GM18526 (cell line): Measurements from ENCODE around the gene FKBP2.

Experiments
- POLR2A ChIP-seq: IDR thresholded peaks from 3 replicates; pipeline ENCODE4 v1.6.1; 2011; ENCODE audit not compliant: insufficient read length; ENCODE audit errors: extremely low read depth

Gene FKBP2

DNA sequence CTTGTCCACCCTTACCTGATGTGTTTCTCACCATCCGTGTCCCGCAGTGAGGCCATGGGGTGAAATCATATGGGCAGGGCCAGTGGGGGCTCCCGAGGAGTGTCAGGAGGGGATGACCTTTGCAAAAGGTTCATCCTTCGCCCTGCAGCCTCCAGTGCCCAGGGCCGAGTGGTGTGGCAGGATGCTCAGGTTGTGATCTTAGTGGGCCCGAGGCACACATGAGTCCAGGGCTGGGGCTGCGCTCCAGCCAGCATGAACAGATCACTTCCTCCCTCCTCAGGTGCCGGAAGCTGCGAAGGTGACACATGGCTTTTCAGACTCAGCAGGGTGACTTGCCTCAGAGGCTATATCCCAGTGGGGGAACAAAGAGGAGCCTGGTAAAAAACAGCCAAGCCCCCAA lies 2.8 kb upstream of the FKBP2 start:
- no peak for TF ChIP-seq POLR2A

DNA sequence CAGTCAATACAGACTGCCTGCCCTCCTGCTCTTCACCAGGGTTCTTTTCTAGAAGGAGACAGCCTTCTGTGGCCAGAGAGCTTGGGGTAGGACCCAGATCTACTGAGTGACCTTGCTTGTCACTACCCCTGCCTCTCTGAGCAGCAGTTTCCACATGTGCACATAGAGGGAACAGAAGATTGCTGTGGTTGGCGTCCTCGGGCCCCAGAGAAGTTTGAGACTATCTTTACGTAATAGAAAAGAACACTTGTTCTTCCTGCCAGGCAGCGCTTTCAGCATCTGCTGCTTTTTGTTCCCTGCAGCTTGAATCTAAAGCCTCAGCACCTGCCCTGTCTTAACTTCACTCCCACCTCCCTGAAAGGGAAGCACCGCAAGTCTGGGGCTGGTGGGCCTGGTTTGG lies 1.9 kb upstream of the FKBP2 start:
- no peak for TF ChIP-seq POLR2A

DNA sequence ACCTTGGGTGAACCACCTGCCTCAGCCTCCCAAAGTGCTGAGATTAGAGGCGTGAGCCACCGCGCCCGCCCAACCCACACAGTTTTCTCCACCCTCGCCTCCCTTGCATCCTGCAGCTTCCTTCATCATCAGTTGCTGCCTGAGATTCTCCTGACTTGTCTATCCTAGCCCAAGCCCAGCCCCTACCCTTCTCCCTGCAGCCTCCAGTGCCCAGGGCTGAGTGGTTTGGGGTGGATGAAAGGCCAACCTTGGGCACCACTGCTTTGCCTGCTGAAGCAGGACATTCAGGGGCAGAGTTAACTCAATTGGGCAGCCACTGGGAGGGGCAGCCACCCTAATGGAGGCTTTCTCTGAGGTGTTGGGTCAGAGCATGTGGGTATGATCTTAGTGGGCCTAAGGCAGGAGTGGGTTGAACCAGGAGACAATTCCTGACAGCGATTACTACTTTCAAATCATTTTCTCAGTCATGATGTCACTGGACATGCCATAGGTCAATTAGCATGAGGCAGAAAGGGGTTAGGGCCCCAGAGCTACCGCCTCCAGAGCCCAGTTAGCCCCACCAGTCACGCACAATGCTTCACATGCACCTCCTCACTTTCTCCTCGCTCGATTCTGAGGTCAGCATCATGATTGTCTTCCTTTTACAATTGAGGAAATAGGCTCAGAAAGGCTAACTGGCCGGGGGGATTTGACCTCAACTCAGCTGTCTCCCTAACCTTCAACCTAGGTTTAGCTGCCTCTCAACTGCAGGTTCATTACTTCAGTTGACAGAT lies 1.0 kb upstream of the FKBP2 start:
- no peak for TF ChIP-seq POLR2A

DNA sequence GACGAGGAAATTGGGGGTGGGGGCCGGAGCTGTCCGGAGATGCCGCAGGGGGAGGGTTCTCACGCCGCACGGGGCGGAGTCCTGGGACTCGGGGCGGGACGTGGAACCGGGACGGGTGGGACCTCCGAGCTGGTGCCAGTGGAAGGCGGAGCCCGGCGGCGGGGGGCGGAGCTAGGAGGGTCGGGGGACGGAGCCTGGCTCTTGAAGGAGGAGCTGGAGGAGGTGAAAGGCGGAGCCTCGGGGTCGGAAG lies 271 bp downstream of the FKBP2 start:
- no peak for TF ChIP-seq POLR2A

DNA sequence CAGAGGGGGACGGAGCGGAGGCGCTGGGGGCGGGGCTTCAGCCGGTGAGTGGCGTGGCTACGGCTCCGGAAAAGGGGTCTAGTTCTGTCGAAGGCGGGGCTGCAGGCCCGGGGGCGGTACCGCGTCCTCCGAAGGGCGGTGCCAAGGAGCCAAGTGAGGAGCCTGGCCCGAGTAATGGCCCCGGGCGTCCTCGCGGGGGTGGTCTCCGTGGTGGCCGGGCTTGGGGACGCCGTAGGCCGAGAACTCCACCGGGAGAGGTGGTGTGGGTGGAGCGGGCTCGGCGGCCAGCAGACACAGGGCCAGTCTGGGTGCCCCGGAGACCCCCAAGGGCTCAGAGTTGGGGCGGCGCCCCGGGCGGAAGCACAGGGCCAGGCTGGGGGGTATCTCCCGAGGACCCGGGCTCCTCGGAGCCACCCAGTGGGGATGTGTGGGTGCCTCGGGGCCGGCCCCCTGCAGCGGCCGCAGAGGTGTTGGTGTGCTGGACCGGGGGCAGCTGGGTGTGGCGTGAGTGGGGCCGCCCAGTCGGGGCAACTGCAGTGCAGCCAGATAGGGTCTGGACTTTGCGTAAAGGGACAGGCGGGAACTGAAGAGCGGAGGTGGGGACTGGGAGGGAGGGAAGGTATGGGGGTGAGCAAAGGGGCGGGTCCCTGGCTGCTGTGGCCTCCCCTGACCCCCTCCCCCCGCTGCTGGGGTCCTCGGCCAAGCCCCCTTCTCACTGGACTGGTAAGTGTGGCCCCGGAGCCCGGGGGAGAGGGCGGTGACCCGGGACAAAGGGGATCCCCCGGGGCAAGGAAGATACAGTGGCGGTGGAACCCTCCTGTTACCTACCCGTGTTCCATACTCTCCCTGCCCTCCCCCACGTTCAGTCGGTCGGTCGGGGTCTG lies 838 bp downstream of the FKBP2 start:
- peak; percentile 54 for TF ChIP-seq POLR2A

DNA sequence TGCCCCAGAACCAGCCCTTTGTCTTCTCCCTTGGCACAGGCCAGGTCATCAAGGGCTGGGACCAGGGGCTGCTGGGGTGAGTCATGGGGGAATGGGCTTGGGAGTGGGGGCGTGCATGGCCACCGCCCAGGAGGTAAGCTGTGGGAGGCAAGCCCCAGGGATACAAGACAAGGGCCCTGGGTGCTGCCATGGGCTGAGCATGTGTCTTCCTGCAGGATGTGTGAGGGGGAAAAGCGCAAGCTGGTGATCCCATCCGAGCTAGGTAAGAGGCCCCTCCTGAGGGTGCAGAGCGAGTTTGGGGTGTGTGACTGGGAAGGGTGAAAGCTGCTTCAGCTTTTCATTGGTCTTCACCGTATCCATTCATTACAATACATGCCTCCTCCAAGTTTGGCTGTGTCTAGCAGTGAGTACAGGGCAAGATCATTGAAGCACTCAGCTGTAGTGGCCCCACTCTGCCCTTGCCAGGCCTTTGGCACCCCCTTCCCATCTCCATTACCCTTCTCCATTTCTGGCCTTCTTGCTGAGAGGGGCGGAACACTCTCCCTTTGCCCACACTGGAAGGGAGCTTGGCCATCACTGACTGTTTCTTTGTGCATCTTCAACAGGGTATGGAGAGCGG lies 2.5 kb downstream of the FKBP2 start:
- peak; percentile 24 for TF ChIP-seq POLR2A

DNA sequence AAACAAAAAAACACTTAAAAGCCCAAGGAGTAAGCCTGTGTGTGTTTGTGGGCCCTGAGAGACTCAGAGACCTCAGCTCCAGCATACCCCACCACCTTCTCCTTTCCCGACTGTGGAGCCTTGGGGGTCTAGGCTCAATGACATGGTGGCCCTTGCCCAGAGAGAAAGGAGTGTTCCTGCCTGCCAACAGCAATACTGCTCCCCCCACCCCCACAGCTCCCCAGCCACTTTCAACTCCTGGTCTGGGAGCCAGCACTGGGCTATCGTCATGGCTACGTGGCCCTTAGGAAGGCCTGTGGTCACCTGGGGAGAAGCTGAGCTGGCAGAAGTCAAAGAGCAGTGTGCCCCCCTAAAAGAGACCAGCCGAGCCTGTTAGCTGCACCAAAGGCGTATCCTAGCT lies 3.2 kb downstream of the FKBP2 start:
- no peak for TF ChIP-seq POLR2A

DNA sequence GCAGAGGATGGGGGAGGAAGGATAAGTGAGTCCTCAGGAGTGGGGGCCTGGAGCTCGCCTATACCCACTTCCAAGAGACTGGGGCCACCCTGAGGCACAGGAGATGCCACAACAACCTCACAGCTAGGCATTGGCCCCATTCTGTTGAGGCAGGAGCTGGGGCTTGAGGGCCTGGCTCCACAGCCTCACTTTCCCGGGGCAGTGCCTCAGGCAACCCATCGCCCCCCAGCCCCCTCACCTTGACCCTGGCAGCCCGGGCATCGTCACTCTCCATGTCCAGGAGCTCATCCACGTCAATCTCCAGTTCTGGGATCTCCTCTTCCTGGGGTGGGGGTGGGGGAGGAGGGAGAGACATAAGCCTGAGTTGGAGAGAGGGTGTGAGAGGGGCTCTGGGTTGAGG lies 4.1 kb downstream of the FKBP2 start:
- peak; percentile 19 for TF ChIP-seq POLR2A

DNA sequence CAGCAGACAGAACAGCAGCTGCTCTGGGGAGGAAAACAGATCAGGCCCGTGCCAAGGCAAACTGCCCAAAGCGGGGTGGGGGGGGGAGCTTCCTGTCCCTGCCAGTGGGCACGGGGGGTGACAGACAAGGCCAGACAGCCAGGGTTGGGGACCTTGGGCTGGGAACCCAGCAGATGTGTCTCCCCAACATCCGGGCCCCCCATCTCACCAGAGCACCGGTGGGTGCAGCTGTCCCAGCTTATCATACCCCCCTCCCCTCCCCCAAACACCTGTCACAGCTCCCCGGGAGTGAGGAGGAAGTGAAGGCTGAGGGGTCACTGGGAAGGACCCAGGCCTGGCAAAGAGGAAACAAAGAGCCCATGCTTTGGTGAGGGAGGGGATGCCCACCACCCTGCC lies 4.5 kb downstream of the FKBP2 start:
- no peak for TF ChIP-seq POLR2A

DNA sequence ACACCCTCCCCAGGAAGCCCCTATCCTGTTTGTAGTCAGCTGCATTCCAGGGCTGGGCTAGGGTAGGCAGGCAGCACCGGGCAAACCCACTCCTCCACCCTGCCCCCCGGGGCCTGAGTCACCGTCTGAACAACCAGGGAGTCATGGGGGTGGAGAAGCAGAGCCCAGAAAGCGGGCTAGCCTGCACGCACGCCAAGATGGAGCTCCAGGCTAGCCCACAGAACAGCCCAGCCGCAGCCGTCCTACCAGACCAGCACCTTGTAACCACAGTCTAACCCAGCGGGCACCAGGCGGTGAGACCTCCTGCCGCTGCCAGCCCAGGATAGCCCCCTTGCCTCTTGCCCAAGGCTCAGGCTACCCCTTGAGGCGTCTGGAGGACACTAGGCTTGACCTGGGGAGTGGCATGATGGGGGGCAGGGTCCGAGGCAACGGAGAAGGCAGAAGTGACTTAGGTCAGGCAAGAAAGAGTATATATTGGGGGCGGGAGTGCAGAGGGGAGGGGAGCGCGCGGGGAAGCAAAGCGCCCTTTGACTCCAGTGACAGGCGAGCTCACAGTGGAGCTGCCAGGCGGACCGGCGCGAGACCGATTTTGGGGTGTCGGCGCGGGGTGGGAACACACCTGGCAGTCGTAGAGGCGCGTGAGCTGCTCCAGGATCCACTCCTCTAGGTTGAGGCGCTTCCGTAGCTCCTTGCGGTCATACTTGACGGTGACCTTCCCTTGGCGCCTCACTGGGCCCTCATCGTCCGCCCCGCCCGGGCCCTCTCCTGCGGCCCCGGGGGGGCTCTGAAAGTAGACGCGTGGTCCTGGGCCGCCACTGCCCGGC lies 5.1 kb downstream of the FKBP2 start:
- no peak for TF ChIP-seq POLR2A

DNA sequence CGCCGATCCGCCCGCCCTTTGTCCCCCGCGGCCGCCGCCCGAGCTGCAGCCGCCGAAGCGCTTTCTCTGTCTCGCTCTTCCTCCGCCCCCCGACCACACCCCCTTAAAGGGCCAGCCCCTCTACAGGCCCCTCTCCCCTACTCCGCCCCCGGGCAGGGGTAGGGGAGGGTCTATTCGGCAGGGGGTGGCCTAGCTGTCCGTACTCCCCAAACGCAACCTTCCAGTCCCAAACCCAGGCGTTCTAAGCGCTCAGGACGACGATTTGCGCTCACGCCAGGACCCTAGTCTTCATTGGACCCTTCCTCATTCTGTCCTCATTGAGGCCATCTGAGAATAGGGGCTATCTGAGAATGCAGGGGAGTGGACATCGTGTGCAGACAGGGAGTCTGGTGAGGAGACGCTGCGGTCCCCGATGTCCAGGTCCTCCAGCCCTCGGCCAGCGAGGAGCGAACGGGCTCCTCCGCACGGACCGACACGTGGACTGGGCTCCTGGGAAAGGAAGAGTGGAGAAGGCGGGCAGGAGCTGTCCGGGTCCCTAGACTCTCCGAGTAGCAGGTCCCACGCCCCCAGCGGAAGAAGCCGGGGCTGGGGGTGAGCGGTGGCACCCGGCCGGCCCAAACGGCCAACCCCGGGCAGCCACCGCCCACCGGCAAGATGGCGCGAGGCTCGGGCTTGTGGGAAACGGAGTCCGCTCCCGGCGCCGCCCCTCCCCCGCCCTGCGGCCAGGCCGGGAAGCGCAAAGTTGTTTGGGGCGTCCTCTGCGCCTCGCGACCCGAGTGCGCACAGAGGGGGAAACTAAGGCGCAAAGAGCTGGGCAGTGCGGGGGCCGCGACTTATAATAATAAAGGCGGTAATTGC lies 6.2 kb downstream of the FKBP2 start, which contains the start of gene PPP1R14B:
Gene PPP1R14B (minus strand): TSS at position 73 of the 858 bp plus-strand sequence. CDS start 270 bp downstream, outside the sequence.
- TF ChIP-seq POLR2A: peak; percentile 35

DNA sequence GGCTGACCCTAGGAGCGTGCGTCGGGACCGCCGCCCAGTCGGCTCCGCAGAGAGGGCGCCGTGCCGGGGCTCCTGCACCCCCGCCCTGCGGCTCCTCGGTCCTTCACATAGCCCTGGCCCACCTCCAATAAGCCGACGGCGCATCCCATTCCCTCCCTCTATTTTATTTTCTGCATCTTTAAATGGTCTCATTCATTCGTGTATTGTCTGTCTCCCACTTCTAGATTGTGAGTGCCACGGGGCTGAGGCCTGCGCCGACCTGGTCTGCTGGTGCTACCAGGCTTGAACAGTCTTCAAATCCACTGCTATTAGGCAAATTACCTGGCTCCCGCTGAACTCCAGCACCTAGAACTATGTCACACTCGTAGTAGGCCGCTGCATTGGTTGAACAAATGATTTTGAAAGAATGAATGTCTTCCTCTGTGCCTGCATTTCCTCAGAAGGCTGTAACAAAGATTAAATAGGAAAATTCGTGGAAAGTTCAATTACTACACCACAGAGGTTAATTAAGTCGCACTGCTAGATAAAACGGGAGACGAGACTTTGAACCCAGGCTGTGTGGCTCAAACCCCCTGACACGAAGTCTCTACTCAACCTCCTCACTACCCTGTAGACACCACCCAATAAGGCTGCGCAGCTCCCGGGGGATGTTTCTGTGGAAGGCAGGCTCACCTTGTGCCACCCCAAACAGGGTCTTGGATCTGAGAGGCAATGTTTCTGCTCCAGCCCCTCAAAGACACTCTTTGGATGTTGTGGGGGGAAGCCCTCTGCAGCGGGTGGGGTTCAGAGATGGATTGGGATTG lies 7.0 kb downstream of the FKBP2 start:
- no peak for TF ChIP-seq POLR2A

DNA sequence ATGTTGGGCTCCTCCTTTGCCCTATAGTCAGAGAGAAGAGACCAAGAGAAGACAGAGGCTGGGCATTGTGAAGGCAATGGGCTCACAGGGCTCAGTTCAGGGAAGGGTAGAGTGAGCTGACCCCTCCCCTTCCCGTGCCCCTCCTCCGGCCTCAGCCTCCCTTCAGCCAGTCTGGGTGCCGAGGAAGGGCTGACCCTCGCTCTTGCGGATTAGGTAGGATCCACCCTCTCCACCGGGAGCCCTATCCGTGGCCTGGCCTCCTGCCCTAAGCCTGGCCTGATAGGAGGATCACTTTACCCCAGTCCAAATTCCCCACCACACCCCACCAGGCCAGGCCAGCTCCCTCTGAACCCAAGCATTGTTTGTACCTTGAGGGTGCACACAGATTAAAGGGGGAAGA lies 7.7 kb downstream of the FKBP2 start:
- TF ChIP-seq POLR2A: no peak
